ENCODE results near the gene RBCK1.
"Not testable (repeated sequence)": the region's sequence is repeated elsewhere in the genome, so short reads cannot be mapped to it uniquely, and the experiment has no call there.

RBCK1 gene

GRCh38 chr20:375265-375889, 32.7 kb upstream of the RBCK1 start:
- in situ Hi-C loops (cut with MboI; ENCODE audit: low sequenced_read_pairs): no loop called here

DNA sequence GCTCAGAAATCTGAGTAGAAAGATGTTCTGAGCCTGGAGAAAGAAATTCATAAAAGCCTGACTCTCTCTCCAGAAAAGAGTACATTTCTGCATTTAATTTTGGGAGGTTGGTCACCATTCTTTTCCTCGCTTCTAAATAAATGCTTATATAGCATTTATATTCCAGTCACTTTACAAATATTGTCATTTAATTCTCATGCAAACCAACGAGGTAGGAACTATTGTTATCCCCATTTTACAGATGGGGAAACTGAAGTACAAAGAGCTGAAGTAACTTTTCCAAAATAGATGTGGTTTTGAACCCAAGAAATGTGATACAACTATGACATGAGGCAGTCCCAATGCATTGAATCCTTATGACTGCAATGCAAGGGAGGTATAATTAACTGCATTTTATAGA, 32.0 kb upstream of the RBCK1 start:
- in situ Hi-C loops (cut with MboI; ENCODE audit: low sequenced_read_pairs): no loop called here

DNA sequence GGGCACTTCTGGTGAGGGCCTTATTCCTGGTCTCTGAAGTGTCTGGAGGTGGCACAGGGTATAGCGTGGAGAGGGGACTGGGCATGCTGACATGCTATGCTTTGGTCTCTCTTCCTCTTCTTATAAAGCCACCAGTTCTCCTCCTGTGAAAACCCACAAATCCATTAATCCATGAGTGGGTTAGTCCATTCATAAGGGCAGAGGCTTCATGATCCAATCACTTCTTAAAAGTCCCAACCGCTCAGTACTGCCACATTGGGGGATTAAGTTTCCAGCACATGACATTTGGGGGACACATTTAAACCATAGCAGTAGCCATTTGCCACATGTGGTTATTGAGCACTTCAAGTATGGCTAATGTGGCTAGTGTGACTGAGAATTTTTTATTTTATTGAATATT, 31.3 kb upstream of the RBCK1 start:
- in situ Hi-C loops (cut with MboI; ENCODE audit: low sequenced_read_pairs): no loop called here

GRCh38 chr20:377578-377977, 30.5 kb upstream of the RBCK1 start:
- in situ Hi-C loops (cut with MboI; ENCODE audit: low sequenced_read_pairs): not testable (repeated sequence)

- in situ Hi-C loops (cut with MboI; ENCODE audit: low sequenced_read_pairs): no loop called here
Measured at GRCh38 chr20:378961-379336, 29.1 kb upstream of the RBCK1 start.

DNA sequence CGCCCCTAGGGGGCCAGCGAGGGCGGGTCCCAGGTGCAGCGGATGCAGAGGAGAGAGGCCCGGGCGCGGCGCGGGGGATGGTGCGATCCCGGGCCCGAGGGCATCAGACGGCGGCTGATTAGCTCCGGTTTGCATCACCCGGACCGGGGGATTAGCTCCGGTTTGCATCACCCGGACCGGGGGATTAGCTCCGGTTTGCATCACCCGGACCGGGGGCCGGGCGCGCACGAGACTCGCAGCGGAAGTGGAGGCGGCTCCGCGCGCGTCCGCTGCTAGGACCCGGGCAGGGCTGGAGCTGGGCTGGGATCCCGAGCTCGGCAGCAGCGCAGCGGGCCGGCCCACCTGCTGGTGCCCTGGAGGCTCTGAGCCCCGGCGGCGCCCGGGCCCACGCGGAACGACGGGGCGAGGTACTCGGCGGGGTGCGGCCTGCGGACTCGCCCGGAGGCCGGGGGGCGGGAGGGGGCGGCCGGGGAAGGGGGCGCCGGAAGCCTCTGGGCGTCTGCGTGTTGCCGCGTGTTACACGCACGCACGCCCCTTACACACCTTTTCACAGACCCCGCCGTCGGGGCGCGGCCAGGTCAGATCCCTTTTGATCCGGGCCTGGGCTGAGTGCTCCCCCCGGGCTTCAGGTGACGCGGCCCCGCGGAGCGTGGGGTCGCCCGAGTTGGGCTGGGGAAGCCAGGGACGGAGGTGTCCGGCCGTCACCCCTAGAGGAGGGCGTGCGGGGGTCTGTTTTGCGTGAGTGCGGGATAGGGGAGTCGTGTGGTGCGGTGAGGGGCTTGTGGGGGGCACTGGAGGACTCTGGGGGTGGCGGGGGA, 27.1 kb upstream of the RBCK1 start:
- in situ Hi-C loops (cut with MboI; ENCODE audit: low sequenced_read_pairs): no loop called here

DNA sequence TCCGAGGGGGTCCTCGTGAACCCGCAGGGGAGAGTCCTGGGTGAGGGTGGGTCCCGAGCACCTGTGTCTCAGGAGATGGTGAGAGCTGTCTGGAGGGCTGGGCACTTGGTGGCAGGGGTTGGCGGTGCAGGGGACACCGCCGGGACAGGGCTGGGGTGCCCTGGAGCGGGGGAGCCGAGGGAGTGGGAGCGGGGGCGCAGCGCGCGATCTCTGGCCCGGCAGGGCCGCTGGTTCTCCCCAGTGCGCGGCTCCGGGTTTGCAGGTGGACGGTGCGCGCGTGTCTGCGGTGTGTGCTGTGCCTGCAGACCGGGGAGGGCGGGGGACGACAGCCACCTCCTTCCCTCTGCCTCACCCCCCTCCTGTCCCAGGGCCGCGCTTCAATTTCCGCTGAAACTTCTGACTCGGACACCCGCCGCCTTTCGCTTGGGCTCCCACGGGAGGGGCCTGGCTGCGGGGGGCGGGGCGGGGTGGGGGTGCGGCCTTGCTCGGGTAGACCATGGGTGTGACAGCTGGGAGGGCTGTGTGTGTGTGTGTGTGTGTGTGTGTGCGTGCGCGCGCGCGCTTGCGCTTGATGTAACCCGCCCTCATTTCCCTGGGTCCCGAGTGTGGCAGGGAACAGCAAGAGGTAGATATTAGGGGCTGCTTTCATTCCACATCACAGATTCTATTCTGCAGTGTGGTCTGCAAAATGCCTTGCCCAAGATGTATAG, 26.4 kb upstream of the RBCK1 start:
- in situ Hi-C loops (cut with MboI; ENCODE audit: low sequenced_read_pairs): no loop called here

DNA sequence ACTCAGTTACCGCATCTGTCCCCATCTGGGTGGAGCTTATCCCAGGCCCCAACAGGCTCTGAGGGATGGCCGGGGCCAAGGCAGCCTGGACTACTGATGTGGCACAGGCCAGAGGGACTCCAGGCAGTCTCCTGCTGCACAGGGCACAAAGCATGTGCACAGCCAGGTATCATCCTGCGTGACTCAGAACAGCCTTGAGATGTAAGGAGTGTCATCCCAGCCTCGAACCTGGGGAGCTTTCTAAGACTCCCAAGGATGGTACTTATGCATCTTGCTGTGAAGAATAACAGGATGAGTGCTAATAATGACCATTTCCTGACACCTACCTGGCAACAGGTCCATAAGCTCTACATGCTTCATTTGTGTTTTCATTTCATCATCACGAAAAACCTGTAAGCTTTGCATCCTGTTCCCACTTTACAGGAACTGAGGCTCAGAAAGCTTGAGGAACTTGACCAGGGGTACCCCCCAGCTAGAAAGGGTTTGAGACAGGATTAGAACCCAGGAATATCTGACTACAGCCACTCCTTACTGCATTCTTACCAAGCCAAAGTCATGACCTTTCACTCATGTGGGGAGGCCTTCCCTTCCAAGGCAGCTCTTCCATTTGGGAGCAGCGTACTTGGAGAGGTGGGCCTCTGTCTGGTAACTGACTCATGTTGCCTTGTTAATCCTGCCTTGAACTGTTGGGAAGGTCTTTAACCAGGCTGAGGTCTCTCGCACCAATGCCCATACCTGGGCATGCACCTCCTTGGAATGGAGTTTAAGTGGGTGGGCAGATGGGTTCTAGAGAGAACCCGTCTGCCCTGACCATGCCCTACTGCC, 25.6 kb upstream of the RBCK1 start:
- in situ Hi-C loops (cut with MboI; ENCODE audit: low sequenced_read_pairs): no loop called here

- in situ Hi-C loops (cut with MboI; ENCODE audit: low sequenced_read_pairs): no loop called here
Measured at GRCh38 chr20:383889-384288, 24.2 kb upstream of the RBCK1 start.

- in situ Hi-C loops (cut with MboI; ENCODE audit: low sequenced_read_pairs): no loop called here
Measured at GRCh38 chr20:384723-385122, 23.4 kb upstream of the RBCK1 start.

GRCh38 chr20:385448-385847, 22.7 kb upstream of the RBCK1 start:
- in situ Hi-C loops (cut with MboI; ENCODE audit: low sequenced_read_pairs): no loop called here

GRCh38 chr20:386634-387033, 21.5 kb upstream of the RBCK1 start:
- in situ Hi-C loops (cut with MboI; ENCODE audit: low sequenced_read_pairs): not testable (repeated sequence)

- in situ Hi-C loops (cut with MboI; ENCODE audit: low sequenced_read_pairs): no loop called here
Measured at GRCh38 chr20:387520-387919, 20.6 kb upstream of the RBCK1 start.

DNA sequence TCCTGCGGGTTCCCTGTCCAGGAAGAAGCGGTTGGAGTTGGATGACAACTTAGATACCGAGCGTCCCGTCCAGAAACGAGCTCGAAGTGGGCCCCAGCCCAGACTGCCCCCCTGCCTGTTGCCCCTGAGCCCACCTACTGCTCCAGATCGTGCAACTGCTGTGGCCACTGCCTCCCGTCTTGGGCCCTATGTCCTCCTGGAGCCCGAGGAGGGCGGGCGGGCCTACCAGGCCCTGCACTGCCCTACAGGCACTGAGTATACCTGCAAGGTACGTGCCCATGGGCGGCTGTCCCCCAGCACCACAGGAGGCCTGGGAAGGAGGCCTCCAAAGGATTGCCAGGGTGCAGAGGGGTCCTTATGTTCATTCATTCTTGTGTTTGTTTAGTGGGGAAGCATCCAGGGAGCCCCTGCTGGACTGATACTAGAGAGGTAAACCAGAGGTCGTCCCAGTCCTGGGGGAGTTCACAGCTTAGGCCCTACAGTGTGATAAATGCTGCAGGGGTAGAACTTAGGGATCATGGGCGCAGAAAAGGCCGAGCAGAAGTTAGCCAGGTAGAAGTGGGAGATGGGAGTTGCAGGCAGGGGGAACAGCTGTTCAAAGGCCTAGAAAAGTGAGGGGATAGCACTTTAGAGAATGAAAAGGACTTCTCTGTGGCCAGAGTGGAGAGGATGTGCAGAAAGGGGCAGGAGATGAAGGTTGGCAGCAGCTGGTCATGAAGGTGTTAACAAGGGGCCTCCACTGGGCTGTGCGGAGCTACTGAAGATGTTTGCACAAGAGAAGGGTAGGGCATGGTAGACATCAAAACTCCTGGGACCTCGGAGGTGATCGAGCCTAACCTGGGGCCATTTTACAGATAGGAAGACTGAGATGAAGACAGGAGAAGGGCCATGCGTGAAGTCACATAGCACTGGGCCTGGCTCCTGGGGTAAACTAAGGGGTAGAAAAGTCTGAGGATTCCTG, 19.8 kb upstream of the RBCK1 start:
- in situ Hi-C loops (cut with MboI; ENCODE audit: low sequenced_read_pairs): no loop called here

DNA sequence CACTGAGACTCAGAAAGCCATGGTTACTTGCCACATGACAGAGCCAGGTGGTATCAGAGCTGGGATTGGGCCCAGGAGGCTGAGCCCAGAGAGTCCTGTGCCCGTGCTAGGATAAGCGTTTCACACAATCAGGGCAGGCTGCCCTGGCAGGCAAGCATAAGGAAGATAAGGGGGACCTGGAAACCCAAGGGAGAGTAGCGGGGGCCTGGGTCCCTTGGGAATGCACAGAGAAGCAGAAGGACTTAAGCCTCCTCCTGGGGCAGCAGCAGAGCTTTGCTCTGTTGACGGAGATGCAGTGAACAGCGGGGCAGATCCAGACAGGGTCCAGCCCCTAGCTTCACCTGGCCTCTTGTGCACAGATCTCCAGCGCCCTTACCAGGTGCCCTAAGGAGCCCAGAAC, 18.9 kb upstream of the RBCK1 start:
- in situ Hi-C loops (cut with MboI; ENCODE audit: low sequenced_read_pairs): no loop called here

DNA sequence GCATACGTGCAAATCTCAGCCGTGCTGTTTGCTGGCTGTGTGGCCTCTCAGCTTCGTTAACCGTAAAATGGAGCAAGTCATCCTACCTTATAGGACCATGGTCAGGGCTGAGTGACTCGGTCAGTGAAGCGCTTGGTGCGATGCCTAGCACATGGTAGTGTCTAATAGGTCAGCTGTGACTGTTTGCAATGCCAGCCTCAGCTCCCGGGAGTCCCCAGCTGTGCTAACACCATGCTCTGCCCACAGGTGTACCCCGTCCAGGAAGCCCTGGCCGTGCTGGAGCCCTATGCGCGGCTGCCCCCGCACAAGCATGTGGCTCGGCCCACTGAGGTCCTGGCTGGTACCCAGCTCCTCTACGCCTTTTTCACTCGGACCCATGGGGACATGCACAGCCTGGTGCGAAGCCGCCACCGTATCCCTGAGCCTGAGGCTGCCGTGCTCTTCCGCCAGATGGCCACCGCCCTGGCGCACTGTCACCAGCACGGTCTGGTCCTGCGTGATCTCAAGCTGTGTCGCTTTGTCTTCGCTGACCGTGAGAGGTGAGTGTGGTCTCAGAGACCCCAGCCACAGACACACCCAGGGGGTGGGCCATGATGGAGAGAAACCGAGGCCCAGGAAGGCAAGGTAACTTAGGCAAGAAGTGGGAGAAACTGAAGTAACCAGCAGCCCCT, 16.9 kb upstream of the RBCK1 start:
- in situ Hi-C loops (cut with MboI; ENCODE audit: low sequenced_read_pairs): no loop called here

- in situ Hi-C loops (cut with MboI; ENCODE audit: low sequenced_read_pairs): not testable (repeated sequence)
Measured at GRCh38 chr20:393296-393695, 14.8 kb upstream of the RBCK1 start.

DNA sequence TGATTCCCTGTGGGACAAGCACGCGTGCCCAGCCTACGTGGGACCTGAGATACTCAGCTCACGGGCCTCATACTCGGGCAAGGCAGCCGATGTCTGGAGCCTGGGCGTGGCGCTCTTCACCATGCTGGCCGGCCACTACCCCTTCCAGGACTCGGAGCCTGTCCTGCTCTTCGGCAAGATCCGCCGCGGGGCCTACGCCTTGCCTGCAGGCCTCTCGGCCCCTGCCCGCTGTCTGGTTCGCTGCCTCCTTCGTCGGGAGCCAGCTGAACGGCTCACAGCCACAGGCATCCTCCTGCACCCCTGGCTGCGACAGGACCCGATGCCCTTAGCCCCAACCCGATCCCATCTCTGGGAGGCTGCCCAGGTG, 11.9 kb upstream of the RBCK1 start:
- in situ Hi-C loops (cut with MboI; ENCODE audit: low sequenced_read_pairs): no loop called here

GRCh38 chr20:396619-397431, 11.3 kb upstream of the RBCK1 start:
- in situ Hi-C loops (cut with MboI; ENCODE audit: low sequenced_read_pairs): no loop called here

Measured in hTERT RPE-1 (cell line).